Tracheal epithelial cell (primary cell): ENCODE measurements around the gene KIAA0232. TPM values are rescaled to one million over a fixed set of nuclear protein-coding genes. Genes with fewer than 3 reads are reported as not detected.

Experiments
- total RNA-seq: library from RNA; depleted of rRNA; stranded (reverse); fragments of >200 nt; gene quantifications from 2 replicates; pipeline ENCODE4 v1.2.1, GENCODE V29; 2014

KIAA0232 gene
- 16.9 and 21.1 TPM in 2 replicates for total RNA-seq

GRCh38 chr4:6782147-6782845 lies at the start of gene KIAA0232:
TSS of gene KIAA0232 (plus strand) at chr4:6782727. CDS start at chr4:6824454, 41,727 bp downstream.

GRCh38 chr4:6909113-6909969 lies 126.8 kb downstream of the KIAA0232 start, which contains the start of gene TBC1D14:
TSS of gene TBC1D14 (plus strand) at chr4:6909826. CDS start at chr4:6923390, 13,564 bp downstream.

Other genes starting within 250 kb of the KIAA0232 start
- gene MAN2B2, start 207.5 kb upstream of the KIAA0232 start, total RNA-seq = 5.8 and 8.7 TPM in 2 replicates
- 26.2 and 39.3 TPM in 2 replicates for gene MRFAP1, start 142.0 kb upstream of the KIAA0232 start, total RNA-seq
- 5.8 and 267 TPM in 2 replicates for gene S100P, start 88.8 kb upstream of the KIAA0232 start, total RNA-seq
- 35.9 and 44.3 TPM in 2 replicates for gene MRFAP1L1, start 72.9 kb upstream of the KIAA0232 start, total RNA-seq
- gene BLOC1S4, start 66.6 kb upstream of the KIAA0232 start, total RNA-seq = 17.7 and 20.7 TPM in 2 replicates
- gene TBC1D14, start 127.1 kb downstream of the KIAA0232 start, total RNA-seq = 113 and 127 TPM in 2 replicates